GM18858 (cell line): ENCODE data around the gene RANBP6.

Source experiments
- ATAC-seq: cut with Tn5 transposase; IDR thresholded peaks from one replicate; pipeline ENCODE4 v1.9.1; 2021; ENCODE audit not compliant: unreplicated experiment

The RANBP6 gene

DNA sequence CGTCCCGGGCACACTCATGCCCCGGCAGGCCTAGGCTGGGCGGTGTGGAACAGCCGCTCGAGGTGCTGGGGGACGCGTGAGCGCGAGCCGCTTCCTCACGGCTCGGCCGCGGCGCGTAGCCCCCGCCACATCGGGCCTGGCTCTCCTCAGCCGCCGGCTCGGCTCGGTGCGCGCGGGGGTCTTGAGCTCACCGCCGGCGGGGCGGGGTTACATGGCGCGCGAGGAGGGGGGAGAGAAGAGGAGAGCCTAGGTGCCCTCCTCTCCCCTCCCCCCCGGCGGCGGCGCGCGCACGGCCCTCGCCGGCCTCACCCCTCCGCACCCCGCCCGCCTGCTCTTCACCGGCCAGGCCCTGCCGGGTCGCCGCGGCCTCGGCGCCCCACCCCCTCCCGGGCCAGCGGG is 7.7 kb downstream of the RANBP6 start:
- ATAC-seq: peak; percentile 23

DNA sequence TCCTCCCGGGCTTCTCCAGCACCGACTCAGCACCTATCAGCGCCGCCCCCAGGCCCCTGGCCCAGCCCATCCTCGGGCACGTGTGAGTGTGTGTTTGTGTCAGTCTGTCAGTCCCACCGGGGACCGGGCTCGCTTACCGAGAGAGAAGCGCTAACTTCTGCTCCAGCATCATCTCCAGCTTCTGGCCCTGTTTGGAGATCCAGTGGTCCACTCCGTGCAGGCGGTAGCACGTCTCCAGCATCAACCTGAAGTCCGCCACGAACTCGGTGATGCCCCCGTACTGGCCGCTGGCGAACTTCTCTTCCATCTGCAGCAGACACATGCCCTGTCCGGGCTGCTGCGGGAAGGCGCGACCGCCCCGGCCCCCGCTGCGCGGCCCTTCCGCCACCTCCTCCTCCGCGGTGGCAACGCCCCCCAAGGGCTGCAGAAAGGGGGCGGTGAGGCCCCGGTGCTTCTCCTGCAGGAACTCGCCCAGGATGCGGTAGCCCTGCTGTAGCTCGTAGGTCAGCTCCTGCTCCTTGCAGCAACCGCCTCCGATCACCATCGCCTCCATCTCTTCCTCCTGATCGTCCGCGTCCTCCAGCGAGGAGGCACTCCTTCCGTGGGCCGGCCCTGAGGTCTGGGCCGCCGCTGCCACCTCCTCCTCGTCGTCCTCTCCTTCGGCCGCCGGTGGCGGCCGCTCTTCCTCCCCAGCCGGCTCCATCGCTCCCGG is 8.2 kb downstream of the RANBP6 start:
- ATAC-seq: peak; percentile 64

DNA sequence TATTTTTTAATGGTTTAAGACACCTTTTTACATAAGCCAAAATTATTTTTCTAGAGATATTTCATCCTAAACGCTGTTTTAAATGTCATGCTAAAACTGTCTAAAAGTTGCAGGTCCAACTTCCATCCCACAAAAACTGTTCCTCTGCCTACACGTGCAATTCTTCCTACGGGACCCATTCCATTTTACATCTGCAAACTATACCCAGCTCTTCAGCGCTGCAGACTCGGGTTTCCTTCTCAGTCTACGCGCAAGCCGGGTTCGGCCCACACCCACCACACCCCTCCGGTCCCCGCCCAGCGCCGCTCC is 8.7 kb downstream of the RANBP6 start:
- ATAC-seq: no peak

DNA sequence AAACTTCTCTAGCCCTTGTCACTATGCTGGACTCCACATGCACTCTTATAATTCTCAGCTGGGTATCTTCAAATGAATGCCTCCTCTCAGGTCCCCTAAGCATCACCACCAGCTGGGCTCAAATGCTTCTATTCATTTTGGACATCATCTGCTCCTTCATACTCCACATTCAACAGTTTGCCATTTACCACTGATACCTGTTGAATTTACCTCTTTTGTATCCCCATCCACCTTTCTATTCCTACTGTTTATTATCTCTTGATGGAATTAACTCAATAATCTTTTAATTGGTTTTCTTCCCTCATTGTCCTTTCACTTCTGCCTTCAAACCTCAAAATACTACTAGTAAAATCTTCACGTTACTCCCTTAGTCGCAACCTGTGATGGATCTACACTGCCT is 14.5 kb downstream of the RANBP6 start:
- ATAC-seq: no peak

DNA sequence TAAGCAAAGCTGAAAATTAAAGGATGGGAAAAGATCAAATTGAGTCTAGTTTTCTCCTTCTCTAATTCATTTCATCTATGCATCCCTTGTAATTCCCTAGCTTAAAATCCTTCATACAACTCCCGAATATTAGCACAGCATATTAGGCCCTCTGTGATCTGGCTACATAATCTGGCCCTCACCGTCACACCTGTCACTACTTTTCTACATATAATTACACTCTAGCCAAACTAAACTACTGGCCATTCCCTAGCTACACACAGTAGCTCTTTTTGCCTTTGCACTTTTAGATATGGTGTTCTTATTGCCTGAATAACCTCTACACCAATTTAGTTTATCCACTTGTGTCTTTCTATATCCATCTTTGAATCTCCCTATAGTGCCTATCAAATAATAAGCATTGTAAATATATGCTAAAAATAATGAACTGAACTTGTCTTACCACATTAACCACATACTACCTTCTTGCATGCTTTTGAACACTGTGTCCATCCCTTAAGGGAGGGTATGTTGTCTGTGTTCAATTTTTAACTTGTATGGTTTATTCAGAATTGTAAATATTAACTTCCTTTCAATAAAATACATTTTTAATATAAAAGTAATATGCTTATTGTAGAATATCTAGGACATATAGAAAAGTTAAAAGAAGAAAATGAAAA is 15.9 kb downstream of the RANBP6 start:
- ATAC-seq: no peak

DNA sequence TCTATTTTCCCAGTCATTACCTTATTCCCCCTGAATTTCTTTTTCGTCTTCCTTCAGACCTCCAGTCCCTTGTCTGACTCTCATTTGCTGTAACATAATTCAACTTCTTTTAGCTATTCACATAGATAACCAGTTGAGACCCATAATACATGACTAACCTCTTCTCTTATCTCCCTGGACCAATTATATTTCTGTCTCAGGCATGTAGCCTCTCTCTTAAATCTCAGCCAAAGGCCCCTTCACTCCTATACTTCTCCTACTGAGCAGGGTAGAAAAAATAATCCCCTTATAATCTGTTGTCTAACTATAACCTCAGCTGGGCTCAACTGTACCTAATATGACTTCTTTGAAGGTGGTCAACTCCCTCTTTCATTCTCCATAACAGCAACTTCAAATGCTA is 20.9 kb downstream of the RANBP6 start:
- no peak for ATAC-seq

DNA sequence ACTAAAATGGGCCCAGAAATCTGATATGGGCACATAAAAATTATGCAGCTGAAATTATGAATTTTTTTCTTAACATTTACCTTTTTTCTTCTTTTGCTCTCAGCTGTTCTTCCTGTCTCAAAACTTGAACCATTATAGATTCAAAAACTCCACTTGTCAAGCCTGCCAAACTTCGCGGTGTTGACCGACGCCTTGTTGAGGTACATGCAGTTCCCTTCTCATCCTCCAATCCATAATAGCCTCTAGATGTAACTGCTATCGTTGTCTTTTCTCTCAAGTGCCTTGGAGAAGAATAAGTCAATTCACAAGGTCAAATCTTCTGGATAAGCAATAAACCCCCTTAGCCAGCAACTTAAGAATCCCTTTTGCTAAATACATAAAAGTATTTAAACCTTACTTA is 27.2 kb downstream of the RANBP6 start:
- no peak for ATAC-seq

DNA sequence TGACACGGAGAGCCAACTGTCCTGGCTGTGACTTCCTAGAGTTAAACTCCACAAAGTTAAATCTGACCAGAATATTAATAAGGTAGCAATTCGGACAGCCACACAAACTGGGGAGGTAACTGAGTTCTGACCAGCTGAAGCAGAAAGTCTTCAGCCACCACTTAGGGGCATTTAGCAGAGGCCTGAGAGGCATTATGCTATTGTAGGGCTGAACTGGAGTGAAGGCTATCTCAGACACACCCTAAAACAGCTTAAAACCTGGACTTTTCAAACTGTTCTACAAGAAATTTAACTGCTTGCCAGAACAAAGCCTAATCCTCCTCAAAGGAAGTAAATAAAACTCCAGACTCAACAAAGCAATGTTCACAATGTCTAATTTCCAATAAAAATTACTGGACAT is 32.4 kb downstream of the RANBP6 start:
- ATAC-seq: no peak

DNA sequence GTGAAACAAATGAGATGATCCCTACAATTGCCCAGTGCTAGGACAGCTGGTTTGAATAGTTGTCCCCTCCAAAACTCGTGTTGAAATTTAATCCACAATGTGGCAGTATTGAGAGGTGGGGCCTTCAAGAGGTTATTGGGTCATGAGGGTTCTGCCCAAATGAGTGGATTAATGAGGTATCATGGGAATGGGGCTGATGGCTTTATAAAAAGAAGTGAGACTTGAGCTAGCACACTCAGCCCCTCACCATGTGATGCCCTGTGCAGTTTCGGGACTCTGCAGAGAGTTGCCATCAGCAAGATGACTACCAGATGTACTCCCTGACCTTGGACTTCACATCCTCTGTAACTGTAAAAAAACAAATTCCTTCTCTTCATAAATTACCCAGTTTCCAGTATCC is 33.1 kb downstream of the RANBP6 start:
- no peak for ATAC-seq

DNA sequence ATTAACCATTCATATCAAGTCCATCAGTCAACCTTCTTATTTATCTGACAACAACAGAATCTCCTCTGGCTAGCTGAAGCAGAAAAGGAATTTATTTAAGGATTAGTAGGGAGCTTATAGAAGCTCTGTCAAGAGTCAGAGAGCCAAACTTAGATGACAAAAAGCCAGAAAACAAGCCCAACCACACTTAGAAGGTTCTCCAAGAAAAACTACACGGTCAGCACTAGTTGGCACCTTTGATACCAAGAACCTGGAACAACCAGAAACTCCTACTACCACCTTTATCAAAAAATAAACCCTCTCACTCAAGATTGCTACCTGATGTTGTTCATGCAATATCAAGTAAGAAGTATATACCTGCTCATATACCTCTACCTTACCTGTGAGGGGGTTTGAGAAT is 36.9 kb downstream of the RANBP6 start:
- no peak for ATAC-seq

DNA sequence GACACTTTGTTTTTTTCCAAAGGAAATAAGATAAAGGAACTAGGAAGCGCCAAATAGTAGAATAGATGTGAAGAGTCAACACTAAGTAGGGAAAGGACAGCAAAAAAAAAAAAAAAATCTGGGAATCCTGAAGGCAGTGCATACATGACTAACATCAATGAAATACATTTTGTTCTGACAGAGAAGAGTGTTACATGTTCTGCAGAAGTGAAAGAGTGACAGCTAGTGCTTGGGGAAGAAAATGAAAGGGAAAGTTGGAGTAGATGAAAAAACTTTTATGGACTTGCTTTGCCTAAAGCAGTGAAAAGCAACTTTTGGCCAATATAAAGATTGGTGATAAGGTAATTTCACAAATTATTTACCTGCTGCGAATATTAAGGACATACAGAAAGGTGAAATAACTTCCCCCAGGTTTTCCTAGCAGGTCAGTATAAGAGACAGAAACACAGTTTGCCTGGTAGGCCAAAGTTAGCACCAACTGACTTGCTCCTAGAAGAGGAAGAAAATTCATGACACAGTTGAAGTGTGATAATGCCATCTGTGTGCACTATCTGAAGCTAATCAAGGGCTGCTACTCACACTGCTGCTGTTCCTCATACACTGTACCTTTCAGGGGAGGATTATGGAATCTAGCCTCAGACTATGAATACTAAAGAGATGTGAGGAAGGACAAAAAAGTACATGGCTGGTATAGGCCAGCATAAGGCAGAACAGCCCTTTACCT is 38.6 kb downstream of the RANBP6 start:
- ATAC-seq: peak; percentile 47

DNA sequence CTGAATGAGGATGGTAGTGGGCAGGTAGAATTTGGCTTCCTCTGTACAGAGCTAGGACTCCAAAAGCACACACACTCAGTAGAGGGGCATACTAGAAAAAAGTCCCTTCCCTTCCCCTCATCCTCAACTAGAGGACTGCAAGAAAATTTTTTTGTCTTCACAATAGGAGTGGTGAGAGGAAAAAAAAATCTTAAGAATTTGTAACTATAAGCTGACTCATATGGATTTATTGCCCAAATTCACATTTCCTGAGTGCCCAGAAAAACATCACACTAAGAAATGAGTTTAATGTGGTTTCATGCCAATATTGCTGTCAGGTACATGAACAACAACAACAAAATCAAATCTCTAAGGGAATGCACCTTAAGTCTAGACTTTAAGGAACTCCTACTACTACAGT is 43.7 kb downstream of the RANBP6 start:
- no peak for ATAC-seq
